HG02840 (cell line): ENCODE results near the gene USP31.

Experiments
- ATAC-seq: cut with Tn5 transposase; IDR thresholded peaks from one replicate; pipeline ENCODE4 v1.9.1; 2021; ENCODE audit warnings: mild to moderate bottlenecking, moderate library complexity, moderate number of reproducible peaks; ENCODE audit not compliant: unreplicated experiment, low FRiP score

The USP31 gene

DNA sequence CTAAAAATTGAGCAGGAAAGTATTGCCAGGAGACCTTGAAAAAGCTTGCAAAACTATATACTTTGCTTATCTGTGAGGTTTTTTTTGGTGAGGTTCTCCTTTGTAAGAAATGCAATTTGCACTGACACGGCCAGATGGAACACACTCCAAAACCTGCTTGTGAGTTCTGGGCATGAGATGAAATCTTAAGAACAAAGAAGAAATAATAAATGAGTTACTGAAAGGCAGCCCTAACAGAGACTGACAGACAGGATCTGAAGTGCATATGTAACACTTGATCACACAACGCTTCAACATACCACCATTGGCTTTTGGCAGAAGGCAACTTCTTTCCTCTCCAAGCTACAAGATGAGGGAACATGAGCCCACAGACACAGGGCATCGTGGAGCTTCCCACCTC lies 82.6 kb downstream of the USP31 start:
- no peak for ATAC-seq

DNA sequence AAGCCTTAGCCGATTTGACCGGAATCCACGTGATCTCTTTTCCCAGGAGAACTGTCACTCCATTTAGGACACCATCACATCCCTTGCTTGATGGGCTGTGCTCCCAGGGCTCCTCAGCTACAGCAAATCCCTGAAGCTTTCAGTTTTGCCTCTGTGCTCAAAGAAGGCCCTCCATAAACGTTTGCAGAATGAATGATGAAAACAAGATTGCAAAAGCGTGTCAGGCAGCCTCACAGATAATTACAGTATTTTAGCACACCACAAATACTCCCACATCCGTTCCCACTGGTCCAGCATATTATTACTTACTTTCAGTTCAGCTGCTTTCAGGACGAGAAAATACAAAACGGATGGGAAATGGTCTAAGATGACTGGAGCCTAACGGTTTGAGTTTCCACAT lies 84.6 kb downstream of the USP31 start:
- ATAC-seq, result no peak

DNA sequence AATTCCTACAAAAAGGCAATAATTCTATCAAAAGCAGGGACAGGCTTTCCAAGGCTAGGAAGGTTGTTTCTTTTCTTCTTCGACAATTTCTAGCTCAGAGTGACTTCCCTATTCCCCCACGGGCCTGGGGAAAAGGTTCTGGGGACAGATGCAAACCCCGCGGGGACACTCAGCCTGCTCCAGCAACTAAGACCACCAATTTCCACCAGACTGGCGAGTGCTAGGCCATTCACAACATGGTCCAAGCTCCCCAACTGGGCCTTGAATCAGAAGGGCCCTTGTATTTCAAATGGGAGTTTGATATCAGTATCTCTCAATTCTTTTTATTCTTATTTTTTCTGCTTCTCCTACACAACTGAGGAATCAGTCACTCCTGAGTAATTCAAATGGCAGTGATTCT lies 86.7 kb downstream of the USP31 start:
- no peak for ATAC-seq

DNA sequence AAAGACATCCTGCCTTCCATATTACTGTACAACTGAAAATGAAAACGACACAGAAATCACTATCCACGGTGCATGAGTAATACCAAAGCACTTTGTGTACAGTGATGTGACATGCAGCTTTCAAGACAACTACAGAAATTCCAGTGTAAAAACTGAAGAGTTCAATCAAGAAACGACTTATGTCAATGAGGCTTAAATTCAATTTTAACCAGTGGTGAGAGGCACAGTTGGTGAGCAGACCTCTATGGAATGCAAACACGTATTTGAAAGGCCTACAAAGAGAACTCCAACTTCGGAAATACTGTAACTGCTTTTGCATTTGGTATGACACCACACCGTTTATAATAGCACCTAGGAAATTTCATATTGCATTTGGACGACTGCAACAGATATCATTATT lies 87.6 kb downstream of the USP31 start:
- no peak for ATAC-seq

DNA sequence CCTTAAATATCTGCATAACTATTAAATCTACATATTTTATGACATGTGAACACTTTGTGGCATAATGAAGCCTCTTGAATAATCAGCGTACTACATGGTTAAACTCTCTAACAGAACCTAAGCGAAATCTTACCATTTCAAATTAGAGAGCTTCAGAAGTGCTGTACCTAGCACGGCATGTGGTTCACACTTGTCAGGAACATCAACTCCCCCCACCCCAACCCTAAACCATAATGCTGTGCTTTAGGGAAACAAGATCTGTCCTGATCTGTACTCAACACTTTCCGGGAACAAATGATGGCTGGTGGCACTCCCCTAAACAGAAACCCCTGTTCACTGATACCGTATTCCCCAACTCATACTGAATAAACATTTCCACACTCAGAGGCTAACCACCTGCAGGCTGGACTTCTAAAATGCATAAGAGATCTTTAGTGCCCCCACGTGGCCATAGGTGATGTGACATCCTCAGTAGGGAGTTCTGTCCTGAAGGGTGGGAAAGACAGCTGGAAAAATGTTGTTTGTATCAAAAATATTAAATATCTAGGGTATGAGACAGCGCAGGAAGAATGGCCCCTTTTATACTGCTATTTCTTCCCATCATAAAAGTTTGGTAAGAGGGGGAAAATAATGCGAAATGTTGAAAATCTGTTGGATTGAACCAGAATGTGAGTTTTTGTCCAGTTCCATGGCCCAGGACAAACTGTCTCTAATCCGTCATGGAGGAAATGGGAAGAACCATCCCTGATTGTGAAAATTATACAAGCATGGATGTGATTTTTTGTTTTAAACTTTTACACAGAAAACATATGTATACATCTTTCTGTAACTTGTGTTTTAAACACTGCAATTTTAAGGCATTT lies 88.6 kb downstream of the USP31 start:
- ATAC-seq, result no peak

DNA sequence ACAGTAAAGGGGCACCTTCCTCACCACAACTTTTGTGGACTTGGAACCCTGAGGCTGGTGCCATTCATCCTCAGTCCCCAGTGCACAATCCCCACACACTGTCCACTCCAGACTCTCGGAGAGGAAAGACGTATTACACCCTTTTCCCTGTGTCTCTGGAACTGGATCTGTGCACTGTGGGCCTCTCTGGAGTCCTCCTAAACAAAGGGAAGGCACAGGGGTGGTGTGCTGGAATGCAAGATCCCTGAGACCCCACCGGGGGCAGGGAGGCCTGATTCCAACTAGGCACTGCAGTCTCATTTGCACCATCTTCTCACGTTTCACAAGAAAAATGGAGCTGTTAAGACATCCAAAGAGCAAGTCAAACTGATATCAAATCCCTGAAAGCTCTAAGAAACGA lies 89.8 kb downstream of the USP31 start:
- ATAC-seq, result no peak

DNA sequence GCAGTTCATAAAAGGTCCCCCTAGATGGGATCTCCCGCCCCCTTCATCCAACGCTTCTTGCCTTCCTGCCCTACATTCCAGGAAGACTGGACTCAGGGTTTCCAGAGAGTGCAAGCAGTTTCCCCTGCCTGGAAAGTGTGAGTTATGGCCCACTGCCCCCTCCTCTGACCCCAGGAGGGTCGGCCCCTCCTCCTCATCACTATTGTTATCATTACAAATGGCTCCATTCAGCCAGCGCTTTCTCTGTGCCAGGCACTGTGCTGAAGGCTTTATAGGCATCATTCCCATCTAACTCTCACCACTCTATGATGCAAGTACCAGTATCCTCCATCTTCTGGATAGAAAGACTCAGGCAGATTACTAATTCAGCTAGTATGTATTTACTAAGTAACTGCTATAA lies 90.7 kb downstream of the USP31 start:
- no peak for ATAC-seq

DNA sequence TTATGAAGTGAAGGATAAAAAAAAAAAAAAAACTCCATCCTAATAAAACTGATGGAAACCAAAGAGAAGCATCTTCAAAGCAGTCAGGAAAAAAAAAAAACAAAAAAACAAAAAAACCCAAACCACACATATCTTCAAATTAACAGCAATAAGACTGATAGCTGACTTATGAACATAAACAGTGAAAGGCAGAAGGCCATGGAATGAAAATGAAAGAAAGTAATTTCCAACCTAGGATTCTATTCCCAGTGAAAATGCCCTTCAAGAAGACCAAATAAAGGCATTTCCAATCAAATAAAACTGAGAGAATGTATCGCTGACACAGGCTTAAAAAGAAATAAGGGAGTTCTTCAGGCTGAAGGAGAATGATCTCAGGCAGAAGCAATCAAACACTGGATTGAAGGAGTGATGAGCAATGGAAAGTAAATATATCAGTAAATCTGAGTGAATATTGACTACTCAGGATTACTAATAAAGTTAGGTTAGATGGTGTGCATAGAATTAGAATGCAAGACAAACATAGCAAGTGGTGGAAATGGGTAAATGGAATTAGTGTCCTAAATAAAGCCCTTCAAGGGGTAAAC lies 92.1 kb downstream of the USP31 start:
- no peak for ATAC-seq

DNA sequence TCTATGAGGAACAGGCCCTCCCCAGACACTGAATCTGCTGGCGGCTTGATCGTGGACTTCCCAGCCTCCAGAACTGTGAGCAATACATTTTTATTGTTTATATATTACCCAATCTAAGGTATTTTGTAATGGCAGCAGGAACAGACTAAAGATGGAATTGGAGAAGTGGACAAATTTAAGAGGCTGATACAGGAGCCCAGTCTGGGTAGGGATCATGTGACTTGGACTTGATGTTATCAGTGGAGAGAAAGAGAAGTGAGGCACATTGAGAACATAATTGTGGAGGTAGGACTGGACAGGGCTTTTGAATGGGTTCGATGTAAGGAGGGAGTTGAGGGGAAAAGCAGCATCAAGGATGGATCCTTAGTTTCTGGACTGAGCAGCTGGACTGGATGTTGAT lies 93.8 kb downstream of the USP31 start:
- ATAC-seq, result no peak

DNA sequence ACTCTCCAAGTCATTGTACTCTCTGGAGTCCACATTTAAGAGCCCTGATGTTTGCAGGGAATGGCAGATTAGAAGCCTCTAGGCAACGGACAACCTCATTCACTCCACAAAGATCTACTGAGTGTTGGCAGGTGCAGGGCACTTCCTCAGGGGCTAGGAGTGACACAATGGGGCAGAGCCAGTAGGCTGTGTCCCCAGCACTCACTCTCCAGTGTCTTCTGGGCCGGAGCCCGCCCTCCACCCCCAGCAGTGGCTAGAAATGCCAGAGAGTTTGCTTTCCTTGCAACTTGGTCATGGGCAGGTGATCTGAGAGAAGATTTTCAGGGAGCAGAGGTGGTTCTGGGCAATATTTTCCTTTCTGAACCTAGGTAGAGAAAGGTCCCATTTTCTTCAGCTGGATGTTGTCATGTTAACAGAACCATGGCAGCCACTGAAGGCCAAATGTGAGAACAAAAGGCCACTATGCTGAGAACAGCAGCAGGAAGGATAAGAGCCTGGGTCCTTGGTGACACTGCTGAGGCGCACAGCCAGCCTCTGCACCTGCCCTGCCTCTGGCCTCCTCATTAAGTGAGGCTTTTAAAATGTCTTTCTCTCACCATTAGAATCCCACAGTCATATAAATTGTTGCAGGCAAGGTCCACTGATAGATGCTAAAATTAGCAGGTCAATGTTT lies 96.2 kb downstream of the USP31 start:
- no peak for ATAC-seq

DNA sequence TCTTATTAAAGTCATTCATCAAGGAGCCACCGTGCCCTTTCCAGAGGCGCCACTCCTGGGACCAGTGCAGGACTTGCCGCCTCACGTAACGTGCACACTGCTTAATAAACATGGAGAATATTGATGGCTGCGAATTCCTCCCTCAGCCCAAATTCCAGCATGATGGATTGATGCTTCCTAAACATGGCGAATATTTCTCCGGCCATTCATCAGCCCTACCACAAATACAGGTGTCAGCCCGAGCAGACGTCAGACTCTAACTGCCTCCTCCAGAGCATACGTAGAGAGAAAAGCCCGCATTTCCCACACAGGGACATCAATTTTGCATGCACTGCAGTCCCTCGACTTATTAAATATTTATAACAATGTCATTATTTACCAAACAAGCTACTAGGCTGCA lies 97.0 kb downstream of the USP31 start:
- ATAC-seq, result no peak

DNA sequence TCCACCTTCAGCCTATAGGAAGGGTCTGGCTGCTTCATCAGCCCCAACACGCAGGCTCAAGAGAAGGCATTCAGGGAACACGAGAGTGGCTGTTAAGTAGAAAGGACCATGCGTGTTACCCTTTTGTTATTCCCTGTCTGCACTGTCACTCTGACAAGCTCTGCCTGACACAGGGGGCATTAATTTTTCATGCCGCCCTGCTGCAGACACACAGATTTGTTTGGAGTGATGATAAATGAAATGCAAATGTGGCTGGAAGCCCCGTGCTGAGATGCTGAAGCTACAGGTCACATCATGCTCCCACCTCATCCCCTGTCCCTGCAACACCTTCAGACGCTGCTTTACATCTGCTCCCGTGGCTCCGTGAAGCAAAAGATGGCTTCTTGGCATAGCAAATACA lies 97.7 kb downstream of the USP31 start:
- no peak for ATAC-seq

DNA sequence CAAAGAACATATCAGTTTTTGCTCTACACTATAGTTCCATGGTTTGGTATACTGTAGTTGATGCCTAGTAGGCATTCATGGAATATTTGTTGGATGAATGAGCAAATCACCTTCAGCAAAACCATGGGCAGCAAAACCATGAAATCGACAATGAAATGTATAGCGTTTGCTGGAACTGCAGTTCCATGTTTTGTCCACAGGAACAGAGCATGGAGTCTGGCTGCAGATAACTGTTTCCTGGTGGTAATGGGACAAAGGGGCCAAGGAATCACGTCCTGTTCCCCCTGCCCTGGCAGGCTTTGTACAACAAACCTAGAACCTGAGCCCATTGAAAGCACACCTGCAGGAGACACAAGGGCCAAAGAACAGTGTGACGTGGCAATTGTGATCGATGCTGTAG lies 101.1 kb downstream of the USP31 start:
- ATAC-seq, result no peak

DNA sequence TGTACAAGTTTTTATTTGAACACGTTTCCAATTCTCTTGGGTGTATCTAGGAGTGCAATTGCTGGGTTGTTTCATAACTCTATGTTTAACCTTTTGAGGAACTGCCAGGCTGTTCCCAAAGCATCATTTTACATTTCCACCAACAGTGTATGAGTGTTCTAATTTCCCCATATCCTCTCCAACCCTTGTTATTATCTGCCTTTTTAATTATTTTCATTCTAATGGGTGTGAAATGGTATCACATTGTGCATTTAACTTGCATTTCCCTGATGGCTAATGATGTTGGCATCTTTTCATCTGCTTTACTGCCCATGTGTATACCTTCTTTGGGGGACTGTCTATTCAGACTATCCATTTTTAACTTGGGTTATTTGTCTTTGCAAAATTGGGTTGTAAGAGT lies 104.2 kb downstream of the USP31 start:
- ATAC-seq, result no peak

DNA sequence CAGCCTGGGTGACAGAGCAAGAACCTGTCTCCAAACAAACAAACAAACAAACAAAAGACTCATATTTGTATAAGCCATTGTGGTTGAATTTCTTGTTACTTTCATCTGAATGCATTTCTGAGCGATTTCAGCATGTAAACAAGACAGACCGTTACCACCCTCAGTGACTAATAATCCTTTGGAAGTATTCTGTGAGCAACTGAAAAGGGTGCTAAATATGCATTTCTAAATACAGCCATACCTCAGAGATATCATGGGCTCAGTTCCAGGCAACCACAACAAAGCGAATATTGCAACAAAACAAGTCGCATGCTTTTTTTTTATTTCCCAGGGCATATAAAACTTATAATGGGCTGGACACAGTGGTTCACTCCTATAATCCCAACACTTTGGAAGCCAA lies 109.0 kb downstream of the USP31 start:
- ATAC-seq, result no peak

DNA sequence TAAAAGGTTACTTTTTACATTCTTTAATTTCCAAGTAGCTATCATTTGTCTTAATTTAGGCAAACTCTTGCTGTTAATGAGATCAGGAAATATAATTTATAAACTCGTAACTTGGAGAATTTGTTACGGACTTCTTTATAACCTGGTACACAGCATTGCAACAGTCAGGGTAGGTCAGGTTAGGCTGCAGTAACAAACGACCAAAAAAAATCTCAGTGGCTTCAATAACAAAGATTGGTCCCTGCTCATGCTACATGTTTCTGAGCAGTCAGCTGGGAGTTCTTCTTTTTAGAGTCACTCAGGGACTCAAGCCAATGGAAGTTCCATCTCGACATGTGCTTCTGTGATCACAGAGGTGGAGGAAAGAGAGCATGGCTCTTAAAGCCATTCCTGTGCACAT lies 110.1 kb downstream of the USP31 start:
- no peak for ATAC-seq

DNA sequence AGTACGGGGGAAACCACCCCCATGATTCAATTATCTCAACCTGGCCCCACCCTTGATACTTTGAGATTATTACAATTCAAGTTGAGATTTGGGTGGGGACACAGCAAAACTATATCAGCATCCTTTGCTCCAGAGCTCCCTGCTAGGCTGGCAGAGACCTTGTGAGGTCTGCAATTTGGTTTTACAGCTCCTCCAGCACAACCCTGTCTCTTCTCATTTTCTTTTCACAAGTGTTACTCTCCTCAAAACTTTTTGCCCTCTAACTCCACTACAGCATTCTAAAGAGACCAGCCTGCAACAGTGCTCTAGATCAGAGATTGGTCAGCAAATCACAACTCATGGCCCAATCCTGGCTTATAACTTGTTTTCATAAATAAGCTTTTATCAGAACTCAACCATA lies 114.0 kb downstream of the USP31 start:
- ATAC-seq, result no peak

DNA sequence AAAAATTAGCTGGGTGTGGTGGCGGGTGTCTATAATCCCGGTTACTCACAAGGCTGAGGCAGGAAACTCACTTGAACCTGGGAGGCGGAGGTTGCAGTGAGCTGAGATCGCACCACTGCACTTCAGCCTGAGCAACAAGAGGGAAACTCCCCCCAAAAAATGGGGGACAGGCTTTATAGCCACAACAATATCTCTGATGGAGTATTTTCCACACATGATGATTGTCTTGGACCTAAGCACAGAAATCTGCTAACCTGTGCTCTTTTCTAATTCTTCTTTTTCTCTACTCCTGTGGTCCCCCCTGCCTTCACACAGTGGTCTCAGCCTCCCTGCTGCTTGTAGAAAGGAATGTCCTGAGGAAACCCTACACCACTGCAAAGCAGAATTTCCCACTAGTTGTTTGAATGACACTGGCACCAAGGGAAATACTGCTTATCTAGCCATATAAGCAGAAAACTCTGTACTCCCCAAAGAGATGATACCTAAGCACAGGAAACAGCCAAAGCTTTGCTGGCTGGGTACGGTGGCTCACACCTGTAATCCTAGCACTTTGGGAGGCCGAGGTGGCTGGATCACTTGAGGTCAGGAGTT lies 117.6 kb downstream of the USP31 start:
- no peak for ATAC-seq

DNA sequence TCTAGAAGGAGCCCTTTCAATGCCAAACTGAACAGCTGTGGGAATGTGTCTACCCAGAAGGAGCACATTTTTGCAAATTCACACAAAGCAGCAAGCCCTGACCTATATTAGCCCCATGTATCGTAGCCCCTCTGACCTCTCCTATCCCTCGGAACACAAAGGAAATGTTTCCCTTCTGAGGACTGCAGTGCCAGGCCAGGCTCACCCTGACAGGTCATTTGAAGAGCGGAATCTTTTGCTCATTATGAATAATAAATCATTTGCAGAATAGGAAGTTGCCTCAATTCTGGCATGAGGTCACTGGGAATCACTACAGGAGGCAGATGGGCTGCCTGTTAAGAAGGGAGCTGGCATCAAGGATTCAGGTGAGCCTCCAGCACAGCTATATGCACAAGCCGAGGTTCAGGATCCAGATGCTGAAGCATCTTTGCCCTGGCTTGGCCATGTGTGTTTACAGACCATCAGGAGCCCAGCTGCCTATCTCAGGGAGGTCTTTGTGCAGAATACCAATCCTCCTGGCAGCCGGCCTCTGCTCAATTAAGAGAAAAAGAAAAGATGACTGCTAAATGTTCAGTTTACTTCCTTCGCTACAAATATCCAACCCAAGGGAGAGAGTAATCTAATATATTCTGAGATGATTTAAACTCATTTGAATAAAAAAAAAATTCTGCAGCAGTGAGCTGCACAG lies 119.4 kb downstream of the USP31 start:
- ATAC-seq, result no peak

DNA sequence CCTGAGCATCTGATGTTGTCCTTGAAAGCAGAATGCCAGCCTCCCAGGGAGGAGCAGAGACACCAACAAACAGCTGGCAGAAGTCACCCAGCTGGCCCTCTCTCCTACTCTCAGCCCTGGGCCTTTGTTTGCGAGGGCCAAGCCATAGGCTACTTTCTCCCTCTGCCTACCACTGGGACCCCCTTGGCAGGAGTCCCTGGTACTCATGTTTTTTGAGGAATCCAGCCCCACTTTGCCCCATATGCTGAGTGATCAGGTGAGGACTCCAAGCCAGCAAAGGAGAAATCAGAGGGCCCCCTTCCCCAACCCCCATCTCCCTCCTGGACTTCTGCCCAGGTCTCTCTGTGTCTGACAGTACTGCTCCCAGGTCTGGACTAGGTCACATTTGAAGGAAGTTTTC lies 121.9 kb downstream of the USP31 start:
- ATAC-seq, result no peak
